Fibroblast of lung (primary cell): Measurements from ENCODE around the gene KRTAP17-1. TPM values are rescaled to one million over a fixed set of nuclear protein-coding genes. Genes with fewer than 3 reads are reported as not detected.

ENCODE experiments used
- DNase-seq, 2 donors: peaks; one replicate each; pipeline versions ENCODE4 v3.0.0 to v3.0.0-alpha.2; 2010; ENCODE audit warnings: low read depth in 2 of 2
- H2AFZ ChIP-seq: 2 replicates; pipeline ENCODE4 v1.5.1; 2012; ENCODE audit warnings: low read length, control low read depth, inconsistent platforms
- H3K27ac ChIP-seq: 2 replicates; pipeline ENCODE4 v1.5.1; 2011; ENCODE audit warnings: low read length, control low read depth; ENCODE audit not compliant: insufficient read depth
- H3K27me3 ChIP-seq: 2 replicates; pipeline ENCODE4 v1.5.1; 2011; ENCODE audit warnings: mild to moderate bottlenecking, low read length; ENCODE audit not compliant: control insufficient read depth, insufficient read depth
- H3K36me3 ChIP-seq: 2 replicates; pipeline ENCODE4 v1.5.1; 2011; ENCODE audit warnings: low read length; ENCODE audit not compliant: control insufficient read depth, insufficient read depth
- H3K4me1 ChIP-seq: 2 replicates; pipeline ENCODE4 v1.5.1; 2011; ENCODE audit warnings: low read length; ENCODE audit not compliant: control insufficient read depth, insufficient read depth; ENCODE audit errors: extremely low read depth
- H3K4me2 ChIP-seq: 2 replicates; pipeline ENCODE4 v1.5.1; 2011; ENCODE audit warnings: low read length, control low read depth; ENCODE audit not compliant: insufficient read depth; ENCODE audit errors: extremely low read depth
- H3K4me3 ChIP-seq, 4 experiments: fragments of 200-600 bp in 1 of 4; sonication (generic) in 1 of 4; replicated peaks in 1 of 4; 2 replicates each; pipeline ENCODE4 v1.5.1; 2011 to 2016; ENCODE audit warnings: low read length in 4 of 4, low read depth in 3 of 4, mild to moderate bottlenecking in 3 of 4, control low read depth in 2 of 4, inconsistent platforms in 1 of 4, mixed read lengths in 1 of 4; ENCODE audit not compliant: insufficient read depth in 1 of 4; ENCODE audit errors: control extremely low read depth in 1 of 4
- H3K79me2 ChIP-seq: 2 replicates; pipeline ENCODE4 v1.5.1; 2012; ENCODE audit warnings: mild to moderate bottlenecking, low read length, inconsistent platforms; ENCODE audit not compliant: control insufficient read depth, insufficient read depth
- H3K9ac ChIP-seq: 2 replicates; pipeline ENCODE4 v1.5.1; 2011; ENCODE audit warnings: mild to moderate bottlenecking, low read length, control low read depth; ENCODE audit not compliant: insufficient read depth
- H3K9me3 ChIP-seq: 2 replicates; pipeline ENCODE4 v1.5.1; 2012; ENCODE audit warnings: low read depth, low read length; ENCODE audit not compliant: control insufficient read depth, insufficient read depth
- H4K20me1 ChIP-seq: 2 replicates; pipeline ENCODE4 v1.5.1; 2011; ENCODE audit warnings: low read length; ENCODE audit not compliant: control insufficient read depth, insufficient read depth; ENCODE audit errors: extremely low read depth
- CTCF ChIP-seq, 2 donors: IDR thresholded peaks in 1 of 2; conservative IDR thresholded peaks in 1 of 2; 1 replicate in 1 of 2; 2 replicates in 1 of 2; pipeline ENCODE4 v1.5.1; 2011 to 2012; ENCODE audit warnings: low read length in 2 of 2, control low read depth in 1 of 2, inconsistent platforms in 1 of 2, low read depth in 1 of 2, mild to moderate bottlenecking in 1 of 2
- EZH2 ChIP-seq: IDR thresholded peaks from 2 replicates; pipeline ENCODE4 v1.5.1; 2012; ENCODE audit warnings: low read length, control low read depth, mild to moderate bottlenecking; ENCODE audit errors: missing control alignments
- polyA plus RNA-seq, 2 donors: library from polyadenylated mRNA; depleted of rRNA in 1 of 2; stranded (reverse) in 1 of 2; unstranded in 1 of 2; fragments of >200 nt; gene quantifications; 2 replicates each; pipeline ENCODE4 v1.2.1, GENCODE V29; 2011 to 2012; ENCODE audit warnings: missing spikeins in 1 of 2
- total RNA-seq: library from RNA; depleted of rRNA; stranded (reverse); fragments of >200 nt; gene quantifications from 2 replicates; pipeline ENCODE4 v1.2.1, GENCODE V29; 2014

Gene KRTAP17-1
- total and polyA plus RNA-seq, 2 donors (not counting 1 experiment from before 2014, with no cell fraction given): not detected

DNA sequence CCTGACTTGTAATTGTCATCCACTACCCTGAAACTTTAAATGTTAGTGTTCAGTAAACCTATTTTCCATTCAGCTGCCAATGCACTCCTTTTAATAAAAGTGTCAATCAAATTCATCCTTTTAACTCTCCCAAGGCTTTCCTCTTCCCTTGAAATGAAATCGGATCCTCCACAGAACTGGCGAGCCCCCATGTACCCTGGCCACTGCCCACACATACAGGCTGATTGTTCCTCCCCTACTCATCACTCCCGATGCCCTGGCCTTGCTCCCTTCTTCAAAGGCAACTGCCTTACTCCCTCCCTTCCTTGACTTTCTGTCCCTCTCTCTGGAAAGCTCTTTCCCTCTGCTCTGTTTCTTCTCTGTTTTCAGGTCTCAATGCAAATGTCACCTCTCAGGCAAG lies 27.5 kb upstream of the KRTAP17-1 start:
- Histone ChIP-seq H4K20me1 (no peaks in the 10 kb centered on the region), H3K4me2 (no peak overlapping the region), H3K4me1 (no peaks in the 10 kb centered on the region), H3K9ac (no peak overlapping the region), H3K27ac (no peak overlapping the region), H3K27me3 (peaks cover 10% of the 10 kb centered on the region), H3K4me3 (no peak overlapping the region), H2AFZ (no peak overlapping the region), H3K79me2 (no peaks in the 10 kb centered on the region), H3K9me3 (no peaks in the 10 kb centered on the region), H3K36me3 (no peaks in the 10 kb centered on the region)
- DNase-seq: no peak
- TF ChIP-seq EZH2 (no peak), CTCF (conservative IDR thresholded peaks at IDR 0.05 in 1 of 2, IDR thresholded peaks at IDR 0.05 in 1 of 2; ENCODE audit: low read depth in 1 of 2, low read length in 2 of 2) (no peak)

- Histone ChIP-seq H3K27ac (no peak overlapping the region), H3K9ac (no peak overlapping the region), H3K9me3 (no peaks in the 10 kb centered on the region), H3K27me3 (peaks cover 11% of the 10 kb centered on the region), H3K4me2 (no peak overlapping the region), H3K79me2 (no peaks in the 10 kb centered on the region), H3K4me3 (no peak overlapping the region), H3K36me3 (no peaks in the 10 kb centered on the region), H4K20me1 (no peaks in the 10 kb centered on the region), H3K4me1 (no peaks in the 10 kb centered on the region), H2AFZ (no peak overlapping the region)
- TF ChIP-seq CTCF (conservative IDR thresholded peaks at IDR 0.05 in 1 of 2, IDR thresholded peaks at IDR 0.05 in 1 of 2; ENCODE audit: low read depth in 1 of 2, low read length in 2 of 2) (no peak), EZH2 (no peak)
- no peak for DNase-seq
Observed at GRCh38 chr17:41340934-41341861, 25.7 kb upstream of the KRTAP17-1 start.

DNA sequence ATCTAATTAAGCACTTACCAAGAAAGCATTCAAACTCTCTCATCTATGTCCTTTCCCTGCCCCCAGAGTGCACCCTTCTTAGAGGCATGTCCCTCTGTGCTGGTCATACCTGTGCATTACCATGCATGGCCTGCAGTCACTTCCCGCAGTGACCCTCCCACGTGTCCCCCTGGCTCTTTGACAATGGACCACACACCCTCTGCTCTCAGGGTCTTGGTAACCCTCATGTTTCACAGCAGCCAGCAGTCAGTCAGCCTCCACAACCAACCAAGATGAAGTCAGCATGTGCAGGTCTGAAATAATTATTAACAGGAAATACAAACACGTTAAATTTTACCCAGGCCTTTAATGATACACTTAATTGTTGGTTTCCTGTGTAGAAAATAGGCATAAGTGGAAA lies 25.0 kb upstream of the KRTAP17-1 start:
- H2AFZ ChIP-seq: no peak overlapping the region
- H3K27me3 ChIP-seq: peaks cover 13% of the 10 kb centered on the region
- no peaks in the 10 kb centered on the region for H3K79me2 ChIP-seq
- H3K4me1 ChIP-seq: no peaks in the 10 kb centered on the region
- no peak overlapping the region for H3K9ac ChIP-seq
- no peak overlapping the region for H3K27ac ChIP-seq
- H3K36me3 ChIP-seq: no peaks in the 10 kb centered on the region
- no peak for DNase-seq
- no peak overlapping the region for H3K4me3 ChIP-seq
- no peaks in the 10 kb centered on the region for H3K9me3 ChIP-seq
- TF ChIP-seq EZH2: no peak
- no peak for TF ChIP-seq CTCF (conservative IDR thresholded peaks at IDR 0.05 in 1 of 2, IDR thresholded peaks at IDR 0.05 in 1 of 2; ENCODE audit: low read depth in 1 of 2, low read length in 2 of 2)
- H3K4me2 ChIP-seq: no peak overlapping the region
- no peaks in the 10 kb centered on the region for H4K20me1 ChIP-seq
